ENCODE measurements around the gene OVCA2. TPM values are rescaled to one million over a fixed set of nuclear protein-coding genes. Genes with fewer than 3 reads are reported as not detected.
A peak's percentile ranks its signal among the peaks of the same experiment; 100 is the strongest.

The OVCA2 gene
- total and polyA plus RNA-seq, 2 experiments from 2014 or later: 66.1 to 92.0 TPM

- Histone ChIP-seq H3K79me2 (ENCODE audit: insufficient read depth) (no peaks in the 10 kb centered on the region), H3K27ac (peak overlapping the region; percentile 96), H3K4me1 (ENCODE audit: insufficient read depth) (peaks cover 65% of the 10 kb centered on the region), H2AFZ (no peak overlapping the region), H3K36me3 (ENCODE audit: low read depth) (no peaks in the 10 kb centered on the region), H4K20me1 (ENCODE audit: insufficient read depth) (no peaks in the 10 kb centered on the region), H3F3A (ENCODE audit: insufficient read depth) (peaks cover 56% of the 10 kb centered on the region), H3K9me3 (ENCODE audit: low read depth) (no peaks in the 10 kb centered on the region), H3K27me3 (replicated peaks; ENCODE audit: insufficient read depth) (no peaks in the 10 kb centered on the region), H3K9ac (peak overlapping the region; percentile 81), H3K4me3 (0 out of 2 replicates have a peak overlapping the region, but pooled peaks have one; percentile 1), H3K4me2 (ENCODE audit: unreplicated experiment) (peak overlapping the region; percentile 46), H3K9me2 (ENCODE audit: insufficient read depth) (no peaks in the 10 kb centered on the region)
- in situ Hi-C loops (cut with MboI): loop anchor here (10.0 kb wide), 1 partner anchor 150 kb away; no protein-coding TSS in a partner anchor
- DNase-seq: peak; percentile 78
- TF ChIP-seq EZH2 (IDR thresholded peaks at IDR 0.05; ENCODE audit: insufficient read depth, poor library complexity, severe bottlenecking): no peak
- WGBS, 2 experiments (ENCODE audit: low coverage in 1 of 2, low lambda C conversion rate in 2 of 2, missing lambda C conversion rate in 2 of 2): 10% methylated on average over 13 of the region's 13 CpGs
These were observed 43.2 kb downstream of the OVCA2 start for GRCh38 chr17:2084766-2085647.

- in situ Hi-C loops (cut with MboI): loop anchor here (10.0 kb wide), 1 partner anchor 149 kb away; no protein-coding TSS in a partner anchor
- WGBS, 2 experiments (ENCODE audit: low coverage in 1 of 2, low lambda C conversion rate in 2 of 2, missing lambda C conversion rate in 2 of 2): 14 to 20% methylated on average over 5 of the region's 5 CpGs
- H3K4me1 ChIP-seq (ENCODE audit: insufficient read depth): peaks cover 71% of the 10 kb centered on the region
These were observed 43.8 kb downstream of the OVCA2 start for GRCh38 chr17:2085648-2085949.

GRCh38 chr17:2086306-2086705 lies 44.5 kb downstream of the OVCA2 start:
- no peaks in the 10 kb centered on the region for H3K27me3 ChIP-seq (replicated peaks; ENCODE audit: insufficient read depth)
- WGBS, 2 experiments (ENCODE audit: low coverage in 1 of 2, low lambda C conversion rate in 2 of 2, missing lambda C conversion rate in 2 of 2): 81 to 98% methylated on average over 3 of the region's 3 CpGs
- in situ Hi-C loops (cut with MboI): loop anchor here (10.0 kb wide), 1 partner anchor 148 kb away; no protein-coding TSS in a partner anchor
- no peaks in the 10 kb centered on the region for H4K20me1 ChIP-seq (ENCODE audit: insufficient read depth)
- no peak overlapping the region for H3K9ac ChIP-seq
- no peak for TF ChIP-seq EZH2 (IDR thresholded peaks at IDR 0.05; ENCODE audit: insufficient read depth, poor library complexity, severe bottlenecking)
- TF ChIP-seq EZH2phosphoT487 (IDR thresholded peaks at IDR 0.05; ENCODE audit: insufficient read depth, low read depth): no peak
- peak overlapping the region; percentile 96; the same call in 1 of the 2 replicates for H3K27ac ChIP-seq
- no peak overlapping the region for H3K4me3 ChIP-seq
- H3K79me2 ChIP-seq (ENCODE audit: insufficient read depth): no peaks in the 10 kb centered on the region
- H3K9me3 ChIP-seq (ENCODE audit: low read depth): no peaks in the 10 kb centered on the region
- H3K4me1 ChIP-seq (ENCODE audit: insufficient read depth): peaks cover 70% of the 10 kb centered on the region
- H3K4me2 ChIP-seq (ENCODE audit: unreplicated experiment): no peak overlapping the region
- H2AFZ ChIP-seq: no peak overlapping the region
- no peak for DNase-seq
- H3K36me3 ChIP-seq (ENCODE audit: low read depth): no peaks in the 10 kb centered on the region
- no peaks in the 10 kb centered on the region for H3K9me2 ChIP-seq (ENCODE audit: insufficient read depth)
- peaks cover 58% of the 10 kb centered on the region for H3F3A ChIP-seq (ENCODE audit: insufficient read depth)

More at GRCh38 chr17:2085648-2085949, 43.8 kb downstream of the OVCA2 start:
- Histone ChIP-seq H3K36me3 (ENCODE audit: low read depth) (no peaks in the 10 kb centered on the region), H3K27ac (peak overlapping the region; percentile 96), H3K4me3 (no peak overlapping the region), H3F3A (ENCODE audit: insufficient read depth) (peaks cover 61% of the 10 kb centered on the region), H3K27me3 (replicated peaks; ENCODE audit: insufficient read depth) (no peaks in the 10 kb centered on the region), H3K4me2 (ENCODE audit: unreplicated experiment) (no peak overlapping the region), H3K9me2 (ENCODE audit: insufficient read depth) (no peaks in the 10 kb centered on the region), H2AFZ (no peak overlapping the region), H3K9ac (peak overlapping the region; percentile 81), H3K79me2 (ENCODE audit: insufficient read depth) (no peaks in the 10 kb centered on the region), H4K20me1 (ENCODE audit: insufficient read depth) (no peaks in the 10 kb centered on the region), H3K9me3 (ENCODE audit: low read depth) (no peaks in the 10 kb centered on the region)
- peak; percentile 76 for DNase-seq
- TF ChIP-seq EZH2phosphoT487 (IDR thresholded peaks at IDR 0.05; ENCODE audit: insufficient read depth, low read depth): no peak
- TF ChIP-seq EZH2 (IDR thresholded peaks at IDR 0.05; ENCODE audit: insufficient read depth, poor library complexity, severe bottlenecking): no peak

- H3K27ac ChIP-seq: no peak overlapping the region
- no peak overlapping the region for H3K9ac ChIP-seq
- no peak overlapping the region for H3K4me3 ChIP-seq
- in situ Hi-C loops (cut with MboI): loop anchor here (10.0 kb wide), 1 partner anchor 147 kb away; no protein-coding TSS in a partner anchor
- peaks cover 56% of the 10 kb centered on the region for H3K4me1 ChIP-seq (ENCODE audit: insufficient read depth)
- no peak for TF ChIP-seq EZH2phosphoT487 (IDR thresholded peaks at IDR 0.05; ENCODE audit: insufficient read depth, low read depth)
- TF ChIP-seq EZH2 (IDR thresholded peaks at IDR 0.05; ENCODE audit: insufficient read depth, poor library complexity, severe bottlenecking): no peak
- peaks cover 7% of the 10 kb centered on the region; the same call in 1 of the 2 replicates for H3K79me2 ChIP-seq (ENCODE audit: insufficient read depth)
- no peaks in the 10 kb centered on the region for H4K20me1 ChIP-seq (ENCODE audit: insufficient read depth)
- DNase-seq: peak; percentile 54
- WGBS, 2 experiments (ENCODE audit: low coverage in 1 of 2, low lambda C conversion rate in 2 of 2, missing lambda C conversion rate in 2 of 2): 65 to 70% methylated on average over 10 of the region's 10 CpGs
- no peaks in the 10 kb centered on the region for H3K9me2 ChIP-seq (ENCODE audit: insufficient read depth)
- H3F3A ChIP-seq (ENCODE audit: insufficient read depth): peaks cover 56% of the 10 kb centered on the region
- no peak overlapping the region for H3K4me2 ChIP-seq (ENCODE audit: unreplicated experiment)
- H3K36me3 ChIP-seq (ENCODE audit: low read depth): no peaks in the 10 kb centered on the region
- H2AFZ ChIP-seq: no peak overlapping the region
- H3K27me3 ChIP-seq (replicated peaks; ENCODE audit: insufficient read depth): no peaks in the 10 kb centered on the region
- no peaks in the 10 kb centered on the region for H3K9me3 ChIP-seq (ENCODE audit: low read depth)
These were observed 45.9 kb downstream of the OVCA2 start for GRCh38 chr17:2087597-2088211.

Measured in GM23248 (cell line).